GM19395 (cell line): ENCODE data around the gene LSMEM2.
"Not testable (repeated sequence)": the region's sequence is repeated elsewhere in the genome, so short reads cannot be mapped to it uniquely, and the experiment has no call there.

ENCODE experiments used
- ATAC-seq: cut with Tn5 transposase; IDR thresholded peaks from one replicate; pipeline ENCODE4 v1.9.1; 2021; ENCODE audit warnings: mild to moderate bottlenecking, moderate library complexity; ENCODE audit not compliant: unreplicated experiment

Gene LSMEM2

DNA sequence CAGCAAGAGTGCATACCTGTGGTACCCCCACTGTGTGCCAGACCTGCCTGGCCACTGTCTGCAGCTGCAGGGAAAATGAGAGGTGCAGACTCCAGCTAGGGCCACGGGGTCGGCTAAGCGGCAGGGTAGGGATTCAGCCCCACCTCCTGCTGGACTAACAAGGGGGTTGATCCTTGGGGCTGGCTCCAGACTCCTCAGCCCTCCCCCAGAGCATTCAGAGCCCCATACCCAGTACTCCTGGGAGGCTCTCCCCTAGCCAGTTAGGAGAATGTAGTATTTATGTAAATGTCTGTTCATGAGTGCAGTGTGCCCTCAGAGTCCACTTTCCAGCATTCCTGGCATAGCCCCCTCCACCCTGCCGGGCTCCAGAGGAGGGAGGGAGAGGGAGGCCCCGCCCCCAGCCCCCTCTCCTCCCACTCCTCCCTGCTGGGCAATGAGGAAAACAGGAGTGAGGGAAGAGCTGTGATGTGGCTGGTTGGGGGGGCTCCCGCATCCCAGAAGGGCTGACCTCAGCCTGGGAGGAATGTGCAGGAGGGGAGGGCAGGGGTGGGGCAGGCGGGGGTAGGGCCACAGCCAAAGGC is 14.4 kb upstream of the LSMEM2 start:
- no peak for ATAC-seq

DNA sequence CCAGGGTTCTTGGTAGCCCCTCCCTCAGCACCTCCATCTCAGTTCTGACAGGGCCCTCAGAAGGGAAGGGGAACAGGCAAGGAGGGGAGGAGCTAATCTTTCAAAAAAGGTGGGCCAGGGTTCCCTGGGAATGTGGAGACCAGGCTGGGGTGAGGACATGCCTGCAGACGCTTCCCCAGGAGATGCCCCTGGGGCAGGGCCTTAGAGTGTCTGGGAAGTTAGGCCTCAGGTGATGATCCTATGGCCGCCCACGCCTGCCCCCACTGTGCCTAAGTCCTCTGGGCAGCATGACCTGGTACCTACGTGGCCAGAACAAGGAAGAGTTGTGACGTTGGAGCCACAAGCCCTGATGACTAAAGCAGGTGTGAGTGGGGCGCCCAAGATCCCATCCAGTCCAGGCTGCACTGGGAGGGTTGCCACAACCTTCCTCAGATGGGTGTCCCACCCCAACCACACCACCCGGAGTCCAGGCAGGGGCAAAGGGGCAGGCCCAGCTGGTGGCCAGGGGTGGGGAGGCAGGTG is 13.9 kb upstream of the LSMEM2 start:
- ATAC-seq = no peak

DNA sequence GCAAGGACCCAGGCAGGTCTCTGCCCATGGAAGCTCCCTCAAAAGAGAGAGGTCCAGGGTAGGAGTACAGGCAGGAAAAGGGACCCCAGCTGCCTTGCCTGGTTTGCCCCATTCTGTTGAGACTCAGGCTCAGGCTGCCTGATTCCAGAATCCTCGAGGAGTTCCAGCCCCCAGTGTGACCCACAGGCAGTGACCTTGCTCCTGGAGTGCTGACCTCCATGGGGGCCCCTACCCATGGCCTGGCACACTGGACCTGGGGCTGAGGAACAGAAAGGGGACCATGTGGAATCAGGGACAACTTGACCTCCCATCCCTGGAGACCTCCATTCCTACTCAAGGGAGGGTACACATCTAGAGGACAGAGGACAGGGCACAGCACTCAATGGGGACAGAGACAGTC is 13.3 kb upstream of the LSMEM2 start:
- ATAC-seq = no peak

DNA sequence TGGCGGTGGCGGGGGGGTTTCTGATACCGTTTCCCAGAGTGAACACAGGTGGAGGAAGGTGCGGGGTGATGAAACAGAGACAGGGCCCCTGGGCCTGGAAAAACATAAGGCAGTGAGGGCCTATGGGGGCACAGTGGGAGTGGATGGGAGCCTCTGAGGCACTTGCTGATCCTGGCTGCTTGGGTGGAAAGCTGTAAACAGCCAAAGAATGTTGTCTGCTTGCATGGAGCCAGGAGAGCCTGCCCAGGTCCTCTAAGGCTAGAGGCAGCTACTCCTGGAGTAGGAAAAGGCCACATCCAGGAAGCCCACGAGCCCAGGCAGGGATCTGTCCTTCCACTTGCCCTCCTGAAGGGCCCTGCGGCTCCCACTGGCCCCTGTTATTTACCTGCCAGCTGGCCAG is 12.9 kb upstream of the LSMEM2 start:
- ATAC-seq = no peak

DNA sequence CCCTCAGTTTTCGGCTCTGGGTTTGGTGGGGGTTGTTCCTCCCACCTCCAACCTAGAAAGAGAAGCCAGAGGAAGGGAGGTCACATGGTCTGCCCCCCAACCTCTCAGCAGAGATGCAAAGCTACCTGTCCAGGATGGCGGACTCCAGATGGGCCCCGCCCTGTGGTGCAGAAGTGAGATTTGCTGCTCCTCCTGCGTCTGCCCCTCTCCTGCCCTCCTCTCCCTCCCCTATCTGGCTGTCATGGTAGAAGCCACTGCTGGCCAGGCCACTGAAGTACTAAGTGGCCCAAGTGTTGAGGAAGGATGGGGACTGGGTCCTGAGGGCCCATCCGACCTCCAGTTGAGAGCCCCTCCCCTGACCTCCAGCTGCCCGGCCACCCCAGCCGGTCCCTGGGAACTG is 12.1 kb upstream of the LSMEM2 start:
- ATAC-seq = no peak

DNA sequence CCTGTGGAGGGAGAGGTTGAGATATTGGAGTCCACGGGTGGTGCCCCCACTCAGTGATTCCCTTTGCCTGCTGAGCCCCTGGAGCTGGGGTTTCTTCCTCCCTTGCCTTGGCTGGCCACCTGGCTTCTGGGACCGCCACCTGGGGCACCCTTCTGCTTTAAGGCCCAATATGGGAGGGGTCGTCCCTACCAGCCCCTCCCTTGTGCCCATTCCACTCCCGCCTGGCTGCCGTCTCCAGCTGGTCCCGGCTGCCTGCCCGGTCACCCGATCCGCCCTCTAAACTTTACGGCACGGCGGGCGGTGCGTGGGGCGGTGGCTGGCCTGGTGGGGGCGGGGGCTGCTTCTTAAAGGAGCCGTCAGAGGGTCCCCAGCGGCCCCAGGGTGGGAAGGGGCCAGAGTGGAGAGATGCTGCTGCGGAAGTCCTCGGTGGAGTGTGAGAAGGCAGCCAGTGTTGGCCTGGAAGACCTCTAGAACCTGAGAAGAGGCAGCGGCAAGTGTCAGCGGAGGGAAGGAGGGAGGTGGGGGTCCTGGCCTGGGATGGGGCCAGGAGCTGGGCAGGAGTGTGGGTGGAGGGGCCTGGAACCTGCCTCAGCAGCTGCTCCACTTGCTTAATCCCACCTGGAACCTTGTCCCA is 11.5 kb upstream of the LSMEM2 start:
- no peak for ATAC-seq

DNA sequence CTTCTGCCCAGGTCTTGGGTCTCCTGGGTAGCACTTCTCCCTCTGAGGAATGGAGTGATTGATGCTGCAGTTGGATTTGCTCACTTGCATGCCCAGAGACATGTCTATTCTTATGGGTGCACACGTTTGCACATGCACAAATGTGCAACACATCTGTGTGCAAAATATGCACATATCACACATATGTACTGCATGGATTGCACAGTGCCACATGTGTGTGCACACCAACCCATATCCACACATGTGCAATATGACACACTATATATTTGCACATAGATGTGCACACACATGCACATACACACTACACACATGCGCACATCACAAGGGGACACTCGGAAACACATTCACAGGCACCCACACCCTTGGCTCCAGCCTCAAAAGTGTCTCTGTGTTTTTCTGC is 10.6 kb upstream of the LSMEM2 start:
- ATAC-seq = no peak

DNA sequence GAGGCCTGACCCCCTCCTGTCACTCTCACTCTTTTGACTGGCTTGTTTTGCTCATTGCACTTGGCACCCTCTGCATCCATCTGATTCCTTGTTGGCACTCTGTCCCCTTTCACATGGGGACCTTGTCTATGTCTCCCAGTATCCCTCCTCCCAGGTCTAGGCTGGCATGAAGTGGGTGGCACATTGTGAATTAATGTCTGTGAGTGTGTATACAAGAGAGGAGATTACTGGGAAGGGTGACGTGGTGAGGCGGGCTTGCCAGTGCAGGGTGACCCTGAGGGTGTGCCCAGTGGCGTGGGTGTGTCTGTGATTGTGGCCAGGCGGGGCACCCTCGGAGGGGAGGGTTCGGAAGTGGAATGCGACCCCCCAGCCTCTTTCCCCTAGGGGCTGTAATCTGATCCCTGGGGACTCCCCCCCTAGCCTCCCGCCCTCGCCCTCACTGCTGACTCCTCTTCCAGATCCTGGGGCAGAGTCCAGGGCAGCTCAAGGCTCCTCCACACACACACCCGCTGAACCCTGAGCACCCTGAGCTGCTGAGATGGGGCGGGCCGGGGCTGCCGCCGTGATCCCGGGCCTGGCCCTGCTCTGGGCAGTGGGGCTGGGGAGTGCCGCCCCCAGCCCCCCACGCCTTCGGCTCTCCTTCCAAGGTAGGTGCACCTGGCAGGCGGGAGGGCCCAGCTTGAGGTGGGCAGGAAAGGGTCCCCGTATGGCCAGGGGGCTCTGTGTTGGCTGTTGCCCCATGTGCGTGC is 10.0 kb upstream of the LSMEM2 start, which contains the start of gene SEMA3B:
Gene SEMA3B, plus strand, starts transcription at position 445 of the 749 bp plus-strand sequence. Its CDS starts 94 bp downstream, at position 539.
- ATAC-seq = no peak

DNA sequence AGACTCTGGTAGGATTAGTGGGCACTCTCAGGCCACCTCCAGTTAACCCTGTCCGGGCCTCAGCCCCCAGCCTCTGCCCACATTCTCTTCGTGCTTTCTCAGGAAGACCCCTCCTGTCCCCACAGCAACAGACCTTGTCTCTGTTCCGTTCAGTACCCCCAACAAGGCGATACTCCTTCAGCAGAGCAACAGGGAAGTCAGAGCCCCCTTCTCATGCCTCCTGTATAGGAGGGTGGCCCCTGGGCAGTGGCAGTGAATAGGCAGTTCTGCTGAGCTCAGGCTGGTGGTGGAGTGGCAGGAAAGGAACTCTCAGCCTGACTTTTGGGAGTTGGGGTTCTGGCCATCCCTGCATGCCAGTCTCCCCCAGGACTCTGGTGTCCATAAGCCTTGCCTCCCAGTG is 9.4 kb upstream of the LSMEM2 start:
- no peak for ATAC-seq

DNA sequence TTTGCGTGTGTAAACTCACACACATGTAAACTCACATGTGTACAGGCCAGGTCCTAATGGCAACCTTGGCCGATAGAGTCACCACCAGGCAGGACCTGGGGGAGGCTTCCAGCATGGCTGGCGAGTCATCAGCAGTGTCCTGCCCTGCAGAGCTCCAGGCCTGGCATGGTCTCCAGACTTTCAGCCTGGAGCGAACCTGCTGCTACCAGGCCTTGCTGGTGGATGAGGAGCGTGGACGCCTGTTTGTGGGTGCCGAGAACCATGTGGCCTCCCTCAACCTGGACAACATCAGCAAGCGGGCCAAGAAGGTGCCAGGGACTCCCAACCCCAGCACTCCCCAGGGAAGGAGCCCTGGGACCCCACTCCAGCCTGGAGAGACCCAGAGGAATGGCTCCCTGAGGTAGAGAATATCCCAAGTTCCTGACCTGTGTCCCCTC is 8.9 kb upstream of the LSMEM2 start:
- no peak for ATAC-seq

DNA sequence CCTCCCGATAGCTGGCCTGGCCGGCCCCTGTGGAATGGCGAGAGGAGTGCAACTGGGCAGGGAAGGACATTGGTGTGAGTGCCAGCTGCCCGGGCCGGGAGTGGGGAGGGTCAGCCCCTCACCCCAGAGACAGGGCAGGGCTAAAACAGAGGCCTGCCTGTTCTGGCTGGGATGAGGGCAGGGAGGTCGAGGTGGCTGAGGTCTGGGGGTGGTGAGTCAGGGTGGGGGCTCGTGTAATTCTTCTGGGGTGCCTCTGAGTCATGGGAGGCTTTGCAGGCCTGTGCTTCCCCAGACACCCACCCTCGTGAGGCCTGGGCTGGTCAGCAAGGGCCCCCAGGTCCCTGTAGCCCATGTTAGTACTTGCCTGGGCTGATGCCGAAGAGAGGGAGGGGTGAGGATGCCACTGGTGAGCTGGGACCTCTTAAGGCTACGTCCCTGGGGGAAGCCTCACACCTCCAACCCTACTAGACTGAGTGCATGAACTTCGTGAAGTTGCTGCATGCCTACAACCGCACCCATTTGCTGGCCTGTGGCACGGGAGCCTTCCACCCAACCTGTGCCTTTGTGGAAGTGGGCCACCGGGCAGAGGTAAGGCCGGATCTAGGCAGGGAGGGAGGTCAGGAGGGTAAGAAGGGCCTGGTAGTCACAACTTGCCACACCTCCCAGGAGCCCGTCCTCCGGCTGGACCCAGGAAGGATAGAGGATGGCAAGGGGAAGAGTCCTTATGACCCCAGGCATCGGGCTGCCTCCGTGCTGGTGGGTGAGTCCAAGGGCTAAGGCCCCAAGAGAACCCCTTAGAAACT is 8.3 kb upstream of the LSMEM2 start:
- ATAC-seq = no peak

DNA sequence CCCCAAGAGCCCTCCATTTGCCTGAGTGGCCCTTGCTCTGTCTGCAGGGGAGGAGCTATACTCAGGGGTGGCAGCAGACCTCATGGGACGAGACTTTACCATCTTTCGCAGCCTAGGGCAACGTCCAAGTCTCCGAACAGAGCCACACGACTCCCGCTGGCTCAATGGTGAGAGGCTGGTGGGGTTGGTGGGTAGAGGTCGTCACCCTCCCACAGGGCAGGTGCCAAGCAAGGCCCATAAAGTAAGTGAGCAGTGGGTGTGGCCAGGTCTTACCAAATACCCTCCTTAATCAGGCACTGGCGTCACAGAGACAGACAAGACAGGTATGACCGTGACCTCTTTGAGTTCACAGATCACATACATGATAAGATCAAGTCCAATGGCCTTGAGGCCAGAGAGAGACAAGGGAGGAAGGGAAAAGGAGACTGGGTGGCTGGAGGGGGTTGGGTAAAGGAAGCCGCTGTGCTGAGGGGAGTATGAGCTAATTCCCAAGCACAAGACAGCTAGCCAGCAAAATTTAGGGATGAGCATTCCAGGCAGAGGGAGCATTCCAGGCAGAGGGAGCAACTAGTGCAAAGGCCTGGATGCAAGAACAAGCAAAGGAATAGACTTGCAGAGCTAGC is 7.5 kb upstream of the LSMEM2 start:
- no peak for ATAC-seq

DNA sequence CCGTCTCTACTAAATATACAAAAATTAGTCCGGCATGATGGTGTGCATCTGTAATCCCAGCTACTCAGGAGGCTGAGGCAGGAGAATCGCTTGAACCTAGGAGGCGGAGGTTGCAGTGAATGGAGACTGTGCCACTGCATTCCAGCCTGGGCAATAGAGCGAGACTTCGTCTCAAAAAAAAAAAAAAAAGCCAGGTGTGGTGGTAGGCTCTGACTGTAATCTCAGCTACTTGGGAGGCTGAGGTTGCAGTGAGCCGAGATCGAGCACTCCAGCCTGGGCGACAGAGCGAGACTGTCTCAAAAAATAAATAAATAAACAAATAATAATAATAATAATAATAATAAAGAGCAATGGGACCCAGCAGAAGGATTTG is 6.4 kb upstream of the LSMEM2 start:
- ATAC-seq = not testable (repeated sequence)

DNA sequence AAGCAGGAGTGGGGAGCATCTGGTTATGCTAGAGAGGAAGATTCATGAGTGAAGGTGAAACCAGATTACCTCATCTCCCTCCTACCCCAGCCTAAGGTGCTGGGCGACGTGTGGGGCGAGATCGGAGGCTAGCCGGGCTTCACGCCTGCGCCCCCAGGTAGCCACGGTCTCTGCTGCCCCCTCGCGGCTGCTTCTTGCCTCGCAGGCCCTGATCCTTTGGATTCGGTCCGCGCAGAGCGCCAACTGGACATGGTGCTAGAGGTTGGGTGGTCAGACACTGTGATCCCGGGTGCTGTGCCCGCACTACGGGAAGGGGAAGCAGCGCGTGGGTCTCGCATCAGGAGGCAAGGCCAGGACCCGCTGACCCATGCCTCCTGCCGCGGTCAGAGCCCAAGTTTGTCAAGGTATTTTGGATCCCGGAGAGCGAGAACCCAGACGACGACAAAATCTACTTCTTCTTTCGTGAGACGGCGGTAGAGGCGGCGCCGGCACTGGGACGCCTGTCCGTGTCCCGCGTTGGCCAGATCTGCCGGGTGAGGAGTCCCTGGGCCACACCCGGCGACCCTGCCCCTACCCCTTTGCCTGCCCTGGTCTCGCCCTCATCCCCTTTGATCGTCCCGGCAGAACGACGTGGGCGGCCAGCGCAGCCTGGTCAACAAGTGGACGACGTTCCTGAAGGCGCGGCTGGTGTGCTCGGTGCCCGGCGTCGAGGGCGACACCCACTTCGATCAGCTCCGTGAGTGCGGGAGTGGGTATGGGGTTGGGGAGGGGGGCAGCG is 5.8 kb upstream of the LSMEM2 start:
- peak; percentile 77 for ATAC-seq

DNA sequence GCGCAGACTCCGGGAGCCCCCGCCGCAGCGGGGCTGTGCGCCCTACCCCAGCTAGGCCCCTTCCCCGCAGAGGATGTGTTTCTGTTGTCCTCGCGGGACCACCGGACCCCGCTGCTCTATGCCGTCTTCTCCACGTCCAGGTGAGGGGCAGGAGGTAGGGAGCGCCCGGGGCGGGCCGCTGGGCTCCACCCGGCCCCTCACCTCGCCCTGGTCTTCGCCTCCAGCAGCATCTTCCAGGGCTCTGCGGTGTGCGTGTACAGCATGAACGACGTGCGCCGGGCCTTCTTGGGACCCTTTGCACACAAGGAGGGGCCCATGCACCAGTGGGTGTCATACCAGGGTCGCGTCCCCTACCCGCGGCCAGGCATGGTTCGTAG is 5.2 kb upstream of the LSMEM2 start:
- no peak for ATAC-seq

DNA sequence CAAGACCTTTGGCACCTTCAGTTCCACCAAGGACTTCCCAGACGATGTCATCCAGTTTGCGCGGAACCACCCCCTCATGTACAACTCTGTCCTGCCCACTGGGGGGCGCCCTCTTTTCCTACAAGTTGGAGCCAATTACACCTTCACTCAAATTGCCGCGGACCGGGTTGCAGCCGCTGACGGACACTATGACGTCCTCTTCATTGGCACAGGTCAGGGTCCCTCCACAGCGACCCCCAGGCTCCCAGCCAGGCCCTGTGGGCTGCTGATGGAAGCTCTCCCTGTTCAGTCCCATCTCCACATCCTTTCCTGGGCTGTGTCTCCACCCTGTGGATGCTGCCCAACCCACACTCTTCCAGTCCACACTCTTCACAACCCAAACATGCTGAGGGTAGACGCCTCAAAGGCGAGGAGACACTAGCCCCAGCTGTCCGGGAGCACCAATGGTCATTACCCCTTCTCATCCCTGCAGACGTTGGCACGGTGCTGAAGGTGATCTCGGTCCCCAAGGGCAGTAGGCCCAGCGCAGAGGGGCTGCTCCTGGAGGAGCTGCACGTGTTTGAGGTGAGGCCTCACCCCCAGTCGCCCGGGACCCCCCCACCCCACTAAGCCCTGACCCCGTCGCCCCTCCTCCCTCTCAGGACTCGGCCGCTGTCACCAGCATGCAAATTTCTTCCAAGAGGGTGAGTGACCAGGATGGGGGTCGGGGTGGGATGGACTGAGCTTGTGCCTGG is 4.3 kb upstream of the LSMEM2 start:
- ATAC-seq = no peak

DNA sequence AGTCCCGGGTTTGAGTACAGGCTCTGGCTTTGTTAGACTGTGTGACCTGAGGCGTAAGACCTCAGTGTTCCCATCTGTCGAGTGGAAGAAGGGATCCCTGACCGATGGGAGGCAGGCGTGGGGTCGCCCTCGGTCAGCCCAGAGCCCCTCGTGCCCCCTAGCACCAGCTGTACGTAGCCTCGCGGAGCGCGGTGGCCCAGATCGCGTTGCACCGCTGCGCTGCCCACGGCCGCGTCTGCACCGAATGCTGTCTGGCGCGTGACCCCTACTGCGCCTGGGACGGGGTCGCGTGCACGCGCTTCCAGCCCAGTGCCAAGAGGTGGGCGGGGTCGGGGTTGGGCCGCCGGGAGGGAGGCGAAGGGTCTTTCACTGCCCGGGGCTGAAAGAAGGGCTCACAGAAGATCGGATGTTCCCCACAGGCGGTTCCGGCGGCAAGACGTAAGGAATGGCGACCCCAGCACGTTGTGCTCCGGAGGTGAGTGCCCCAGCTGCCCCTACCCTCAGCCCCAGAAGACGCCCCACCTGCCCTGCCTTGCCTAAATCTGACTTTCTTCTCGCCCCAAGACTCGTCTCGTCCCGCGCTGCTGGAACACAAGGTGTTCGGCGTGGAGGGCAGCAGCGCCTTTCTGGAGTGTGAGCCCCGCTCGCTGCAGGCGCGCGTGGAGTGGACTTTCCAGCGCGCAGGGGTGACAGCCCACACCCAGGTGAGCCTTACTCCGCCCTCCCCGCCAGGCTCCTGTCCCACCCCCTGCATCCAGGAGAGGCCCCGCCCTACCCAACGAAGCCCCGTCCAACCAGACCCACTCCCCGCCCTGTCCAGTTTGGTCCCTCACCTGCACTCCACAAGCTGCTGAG is 3.5 kb upstream of the LSMEM2 start:
- ATAC-seq = no peak

DNA sequence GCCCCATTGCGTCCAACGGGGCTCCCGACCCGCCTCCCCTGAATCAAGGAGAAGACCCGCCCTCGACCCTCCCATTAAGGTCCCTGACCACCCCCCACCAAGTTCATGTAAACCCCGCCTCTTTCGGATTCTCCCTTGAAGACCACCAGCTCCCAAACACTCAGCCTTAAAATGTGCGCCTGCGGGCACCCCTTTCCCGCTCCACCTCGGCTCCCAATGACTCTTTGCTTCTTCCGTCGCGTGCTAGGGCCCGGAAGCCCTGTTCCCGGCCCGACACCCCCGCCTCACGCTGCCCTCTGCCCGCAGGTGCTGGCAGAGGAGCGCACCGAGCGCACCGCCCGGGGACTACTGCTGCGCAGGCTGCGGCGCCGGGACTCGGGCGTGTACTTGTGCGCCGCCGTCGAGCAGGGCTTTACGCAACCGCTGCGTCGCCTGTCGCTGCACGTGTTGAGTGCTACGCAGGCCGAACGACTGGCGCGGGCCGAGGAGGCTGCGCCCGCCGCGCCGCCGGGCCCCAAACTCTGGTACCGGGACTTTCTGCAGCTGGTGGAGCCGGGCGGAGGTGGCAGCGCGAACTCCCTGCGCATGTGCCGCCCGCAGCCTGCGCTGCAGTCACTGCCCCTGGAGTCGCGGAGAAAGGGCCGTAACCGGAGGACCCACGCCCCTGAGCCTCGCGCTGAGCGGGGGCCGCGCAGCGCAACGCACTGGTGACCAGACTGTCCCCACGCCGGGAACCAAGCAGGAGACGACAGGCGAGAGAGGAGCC is 2.7 kb upstream of the LSMEM2 start:
- no peak for ATAC-seq
